ENCODE measurements around the gene RNF32.
"Not testable (repeated sequence)": the region's sequence is repeated elsewhere in the genome, so short reads cannot be mapped to it uniquely, and the experiment has no call there.

RNF32 gene

GRCh38 chr7:156637093-156637492 is 3.5 kb upstream of the RNF32 start:
- DNase-seq; in situ Hi-C loops (cut with HindIII; ENCODE audit: low pct_ligation_motif_present, low pct_unique_long_range_greater_than_20kb, low sequenced_read_pairs): not testable (repeated sequence)

GRCh38 chr7:156638443-156639077 is 2.0 kb upstream of the RNF32 start:
- in situ Hi-C loops (cut with HindIII; ENCODE audit: low pct_ligation_motif_present, low pct_unique_long_range_greater_than_20kb, low sequenced_read_pairs), result no loop called here
- DNase-seq, result no peak

- peak; percentile 38 for DNase-seq
- in situ Hi-C loops (cut with HindIII; ENCODE audit: low pct_ligation_motif_present, low pct_unique_long_range_greater_than_20kb, low sequenced_read_pairs), result no loop called here
Observed at GRCh38 chr7:156639426-156640256, 933 bp upstream of the RNF32 start.

DNA sequence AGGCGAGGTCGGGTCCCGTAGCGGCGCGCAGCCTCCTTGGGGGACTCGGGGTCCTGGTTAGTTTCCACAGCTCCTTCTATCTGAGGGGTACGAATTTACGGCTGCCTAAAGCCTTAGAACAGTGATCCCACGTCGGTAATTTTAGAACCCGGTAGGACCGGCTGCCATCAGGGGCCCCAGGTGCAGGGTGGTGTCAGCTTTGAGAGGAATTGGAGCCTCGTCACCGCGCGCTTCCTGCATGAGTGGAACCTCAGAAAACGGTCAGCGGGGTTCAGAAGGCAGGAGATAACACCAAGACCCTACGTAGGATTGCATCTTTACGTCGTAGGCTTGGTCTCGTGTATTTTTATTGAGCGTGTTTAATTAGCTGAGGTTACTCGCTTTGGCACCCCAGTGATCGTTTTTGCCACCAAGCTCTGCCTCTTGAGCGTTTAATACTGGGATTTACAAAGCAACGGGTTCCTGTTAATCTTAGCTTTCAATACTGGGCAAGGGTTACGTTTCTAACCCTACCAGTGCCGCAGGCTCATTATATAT is 443 bp downstream of the RNF32 start:
- DNase-seq, result peak; percentile 79
- in situ Hi-C loops (cut with HindIII; ENCODE audit: low pct_ligation_motif_present, low pct_unique_long_range_greater_than_20kb, low sequenced_read_pairs), result no loop called here

- in situ Hi-C loops (cut with HindIII; ENCODE audit: low pct_ligation_motif_present, low pct_unique_long_range_greater_than_20kb, low sequenced_read_pairs), result no loop called here
Observed at GRCh38 chr7:156642306-156643045, 1.9 kb downstream of the RNF32 start.

DNA sequence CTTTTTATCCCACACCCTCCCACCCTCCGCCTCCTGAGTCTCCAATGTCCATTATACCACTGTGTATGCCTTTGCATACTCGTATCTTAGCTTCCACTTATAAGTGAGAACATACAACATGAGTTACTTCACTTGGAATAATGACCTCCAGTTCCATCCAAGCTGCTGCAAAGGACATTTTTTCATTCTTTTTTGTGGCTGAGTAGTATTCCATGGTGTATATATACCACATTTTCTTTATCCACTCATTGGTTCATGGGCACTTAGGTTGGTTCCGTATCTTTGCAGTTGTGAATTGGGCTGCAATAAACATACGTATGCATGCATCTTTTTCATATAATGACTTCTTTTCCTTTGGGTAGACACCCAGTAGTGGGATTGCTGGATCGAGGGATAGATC is 6.8 kb downstream of the RNF32 start:
- DNase-seq; in situ Hi-C loops (cut with HindIII; ENCODE audit: low pct_ligation_motif_present, low pct_unique_long_range_greater_than_20kb, low sequenced_read_pairs): not testable (repeated sequence)

More at GRCh38 chr7:156642306-156643045, 1.9 kb downstream of the RNF32 start:
- no peak for DNase-seq

- in situ Hi-C loops (cut with HindIII; ENCODE audit: low pct_ligation_motif_present, low pct_unique_long_range_greater_than_20kb, low sequenced_read_pairs), result no loop called here
- DNase-seq, result peak; percentile 74
Observed at GRCh38 chr7:156650042-156650441, 9.5 kb downstream of the RNF32 start.

DNA sequence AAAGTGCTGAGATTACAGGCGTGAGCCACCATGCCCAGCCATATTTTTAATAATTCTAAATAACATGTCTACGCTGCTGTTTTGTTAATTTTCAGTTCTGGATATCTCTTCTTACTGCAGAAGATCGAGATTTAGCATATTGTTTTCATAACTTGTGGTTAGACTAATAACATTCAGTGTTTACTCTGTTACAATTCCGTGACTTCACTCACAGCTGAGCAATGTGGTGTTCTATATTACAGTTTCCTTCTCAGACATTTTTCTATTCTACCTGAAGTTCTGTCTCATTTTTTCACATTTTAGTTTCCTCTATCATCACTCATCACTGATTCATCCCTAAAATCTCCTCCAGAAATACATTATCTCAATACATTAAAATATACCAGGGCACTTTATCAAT is 10.9 kb downstream of the RNF32 start:
- in situ Hi-C loops (cut with HindIII; ENCODE audit: low pct_ligation_motif_present, low pct_unique_long_range_greater_than_20kb, low sequenced_read_pairs), result no loop called here
- no peak for DNase-seq

- in situ Hi-C loops (cut with HindIII; ENCODE audit: low pct_ligation_motif_present, low pct_unique_long_range_greater_than_20kb, low sequenced_read_pairs), result no loop called here
- no peak for DNase-seq
Observed at GRCh38 chr7:156652886-156653568, 12.5 kb downstream of the RNF32 start.

GRCh38 chr7:156654511-156655234 is 14.1 kb downstream of the RNF32 start:
- DNase-seq, result no peak
- in situ Hi-C loops (cut with HindIII; ENCODE audit: low pct_ligation_motif_present, low pct_unique_long_range_greater_than_20kb, low sequenced_read_pairs), result no loop called here

DNA sequence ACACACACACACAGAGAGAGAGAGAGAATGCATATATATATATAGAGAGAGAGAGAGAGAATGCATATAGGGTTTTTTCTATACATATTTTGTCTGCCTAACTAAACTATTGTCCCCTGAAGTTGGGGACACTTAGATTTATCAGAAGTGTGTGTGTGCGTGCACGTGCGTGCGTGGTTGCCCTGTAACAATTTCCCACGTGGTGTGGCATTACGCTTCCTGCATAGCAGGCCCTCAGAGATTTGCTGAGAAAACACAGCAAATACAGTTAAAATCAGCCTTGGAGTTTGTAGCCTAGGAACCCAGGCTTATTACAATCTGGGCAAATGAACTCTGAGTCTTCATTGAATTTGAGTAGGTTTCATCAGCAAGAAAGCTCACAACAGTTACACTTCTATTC is 14.7 kb downstream of the RNF32 start:
- no peak for DNase-seq
- in situ Hi-C loops (cut with HindIII; ENCODE audit: low pct_ligation_motif_present, low pct_unique_long_range_greater_than_20kb, low sequenced_read_pairs), result no loop called here

- no peak for DNase-seq
- in situ Hi-C loops (cut with HindIII; ENCODE audit: low pct_ligation_motif_present, low pct_unique_long_range_greater_than_20kb, low sequenced_read_pairs), result no loop called here
Observed at GRCh38 chr7:156655983-156656382, 15.4 kb downstream of the RNF32 start.

- DNase-seq, result no peak
- in situ Hi-C loops (cut with HindIII; ENCODE audit: low pct_ligation_motif_present, low pct_unique_long_range_greater_than_20kb, low sequenced_read_pairs), result no loop called here
Observed at GRCh38 chr7:156656598-156656997, 16.0 kb downstream of the RNF32 start.

DNA sequence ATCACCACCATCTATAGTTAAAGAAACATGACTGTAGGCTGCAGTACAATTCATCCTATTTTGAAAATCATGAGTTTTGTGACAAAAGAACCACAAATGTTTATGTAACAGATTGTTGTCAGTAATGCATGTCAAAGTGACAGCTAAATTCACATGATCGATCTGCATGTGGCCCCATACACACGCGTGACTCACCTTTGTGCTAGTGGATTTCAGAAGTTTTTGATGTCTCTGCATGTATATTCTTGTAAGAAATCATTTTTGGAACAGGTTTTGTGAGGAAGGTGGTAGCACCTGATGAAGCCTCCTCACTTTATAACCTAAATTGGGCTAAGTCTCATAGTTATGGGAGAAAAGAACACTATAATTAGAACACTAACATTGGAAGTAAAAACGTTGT is 17.1 kb downstream of the RNF32 start:
- in situ Hi-C loops (cut with HindIII; ENCODE audit: low pct_ligation_motif_present, low pct_unique_long_range_greater_than_20kb, low sequenced_read_pairs), result no loop called here
- DNase-seq, result no peak

GRCh38 chr7:156659203-156659602 is 18.6 kb downstream of the RNF32 start:
- in situ Hi-C loops (cut with HindIII; ENCODE audit: low pct_ligation_motif_present, low pct_unique_long_range_greater_than_20kb, low sequenced_read_pairs), result no loop called here
- no peak for DNase-seq

- no peak for DNase-seq
- in situ Hi-C loops (cut with HindIII; ENCODE audit: low pct_ligation_motif_present, low pct_unique_long_range_greater_than_20kb, low sequenced_read_pairs), result no loop called here
Observed at GRCh38 chr7:156659961-156660360, 19.4 kb downstream of the RNF32 start.

- in situ Hi-C loops (cut with HindIII; ENCODE audit: low pct_ligation_motif_present, low pct_unique_long_range_greater_than_20kb, low sequenced_read_pairs), result no loop called here
- no peak for DNase-seq
Observed at GRCh38 chr7:156661637-156662036, 21.1 kb downstream of the RNF32 start.

DNA sequence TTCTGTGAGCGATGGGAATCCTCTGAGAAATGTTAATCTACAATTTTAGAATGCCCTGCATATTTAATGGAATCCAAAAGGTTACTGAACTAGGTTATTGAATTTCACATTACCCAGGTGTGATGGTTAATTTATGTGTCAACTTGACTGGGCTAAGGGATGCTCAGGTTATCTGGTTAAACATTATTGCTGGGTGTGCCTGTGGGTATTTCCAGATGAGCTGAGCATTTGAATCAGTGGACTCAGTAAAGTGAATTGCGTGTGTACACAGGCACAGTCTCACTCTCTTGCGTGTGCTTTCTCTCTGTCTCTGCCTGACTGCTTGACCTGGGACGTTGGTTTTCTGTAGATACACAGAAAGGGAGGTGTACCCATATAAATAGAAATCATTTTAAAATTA is 21.7 kb downstream of the RNF32 start:
- in situ Hi-C loops (cut with HindIII; ENCODE audit: low pct_ligation_motif_present, low pct_unique_long_range_greater_than_20kb, low sequenced_read_pairs), result no loop called here
- DNase-seq, result no peak

Measured in ACHN (cell line).